ENCODE measurements around the gene GNRH2.
"Not testable (repeated sequence)": the region's sequence is repeated elsewhere in the genome, so short reads cannot be mapped to it uniquely, and the experiment has no call there.

Gene GNRH2

DNA sequence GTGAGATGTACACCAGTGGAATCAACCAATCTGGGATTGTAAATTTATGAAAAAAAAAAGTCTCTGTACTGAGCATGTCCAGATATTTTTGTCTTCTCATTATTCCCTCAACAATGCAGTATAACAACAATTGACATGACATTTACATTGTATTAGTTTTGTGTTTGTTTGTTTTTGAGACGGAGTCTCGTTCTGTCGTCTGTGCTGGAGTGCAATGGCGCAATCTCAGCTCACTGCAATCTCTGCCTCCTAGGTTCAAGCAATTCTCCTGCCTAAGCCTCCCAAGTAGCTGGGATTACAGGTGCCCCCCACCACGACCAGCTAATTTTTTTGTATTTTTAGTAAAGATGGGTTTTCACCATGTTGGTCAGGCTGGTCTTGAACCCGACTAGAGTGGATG is 31.9 kb downstream of the GNRH2 start:
- not testable (repeated sequence) for FAIRE-seq

DNA sequence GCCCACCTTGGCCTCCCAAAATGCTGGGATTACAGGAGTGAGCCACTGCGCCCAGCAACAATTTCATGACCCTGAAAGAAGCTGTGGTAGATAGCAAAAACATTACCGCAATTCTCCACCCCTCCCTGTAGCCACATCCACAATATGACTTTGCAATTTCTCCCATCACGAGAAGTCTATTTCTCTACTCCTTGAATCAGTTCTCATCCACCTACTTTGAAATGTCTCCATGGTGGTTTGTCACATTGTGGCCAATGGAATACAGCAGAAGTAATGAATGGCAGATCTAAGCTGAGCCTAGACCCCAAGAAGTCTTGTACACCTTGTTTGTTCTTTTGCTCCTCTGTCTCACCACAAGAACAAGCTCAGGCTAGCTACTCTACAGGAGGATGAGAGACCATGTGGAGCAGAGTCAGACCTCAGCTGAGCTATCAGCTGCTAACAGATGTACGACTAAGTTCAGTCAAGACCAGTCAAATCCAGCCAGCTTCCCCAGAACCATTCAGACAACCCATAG is 34.3 kb downstream of the GNRH2 start:
- FAIRE-seq, result no peak

DNA sequence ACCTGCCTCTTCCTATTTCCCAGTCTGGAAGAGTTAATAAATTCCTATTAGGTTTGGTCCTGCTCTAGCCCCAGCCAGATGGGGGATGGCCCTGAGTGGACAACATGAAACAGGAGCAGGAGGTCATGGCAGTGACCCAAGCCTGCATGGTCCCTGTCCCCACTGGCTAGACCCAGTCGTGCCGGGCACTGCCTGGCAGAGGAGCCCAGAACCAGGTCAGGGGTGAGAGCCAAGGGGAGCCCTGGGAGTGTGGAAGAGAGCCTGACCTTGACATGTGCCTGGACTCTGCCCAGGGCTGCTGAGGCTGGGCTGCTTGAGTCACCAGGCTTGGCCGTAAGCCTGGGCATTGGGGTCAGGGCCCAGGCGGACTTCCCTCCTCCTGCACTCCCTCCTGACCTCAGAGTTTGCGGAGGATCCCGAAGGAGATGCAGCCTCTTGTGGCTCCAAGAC is 37.5 kb downstream of the GNRH2 start:
- no peak for FAIRE-seq

DNA sequence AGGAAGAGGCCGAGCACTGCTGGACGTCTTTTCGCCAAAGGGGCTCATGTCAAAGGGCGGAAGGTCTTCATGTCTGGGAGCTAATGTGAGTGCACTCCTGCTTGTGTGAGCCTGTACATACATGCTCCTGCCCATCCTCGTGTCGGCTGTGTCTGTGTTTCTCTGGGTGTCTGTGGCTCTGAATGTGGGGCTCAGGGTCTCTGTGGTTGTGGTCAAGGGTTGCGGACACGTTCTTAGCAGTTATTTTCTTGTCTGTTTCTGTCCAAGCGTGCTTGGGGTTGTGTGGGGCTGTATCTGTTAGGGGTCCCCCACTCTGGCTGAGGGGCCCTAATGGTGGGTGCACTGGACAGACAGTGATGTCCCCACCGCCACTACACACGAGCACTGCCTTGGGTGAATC is 38.2 kb downstream of the GNRH2 start:
- FAIRE-seq, result no peak

DNA sequence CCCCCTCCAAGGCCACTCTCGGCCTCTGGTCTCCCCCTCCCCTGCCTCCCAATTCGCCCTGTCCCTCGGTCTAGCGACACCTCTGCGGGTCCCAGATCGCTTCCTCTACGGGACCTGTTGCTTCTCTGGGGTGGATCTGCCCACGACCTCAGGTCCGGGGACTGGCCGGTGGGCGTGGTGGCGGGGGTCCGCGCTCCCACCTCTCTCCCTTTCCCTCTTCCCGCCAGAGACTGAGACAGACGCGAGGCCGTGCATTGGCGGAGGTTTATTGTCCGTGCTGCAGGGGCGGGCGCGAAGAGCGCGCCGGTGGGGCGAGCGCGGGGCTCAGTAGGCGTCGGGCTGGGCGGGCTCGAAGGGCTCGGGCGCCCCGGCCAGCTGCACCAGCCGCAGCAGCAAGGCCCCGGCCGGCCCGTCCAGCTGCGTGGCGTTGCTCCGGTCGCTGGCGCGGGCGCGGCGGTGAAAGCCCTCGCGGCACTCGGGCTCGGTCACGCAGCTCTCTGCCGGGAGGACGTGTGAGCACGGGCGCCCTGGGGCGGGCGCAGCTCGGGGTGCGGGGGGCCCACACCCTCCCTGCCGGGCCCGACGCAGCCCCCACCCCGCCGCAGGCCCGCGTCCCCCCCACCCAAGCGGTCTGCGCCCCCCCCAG is 39.0 kb downstream of the GNRH2 start:
- FAIRE-seq, result no peak

DNA sequence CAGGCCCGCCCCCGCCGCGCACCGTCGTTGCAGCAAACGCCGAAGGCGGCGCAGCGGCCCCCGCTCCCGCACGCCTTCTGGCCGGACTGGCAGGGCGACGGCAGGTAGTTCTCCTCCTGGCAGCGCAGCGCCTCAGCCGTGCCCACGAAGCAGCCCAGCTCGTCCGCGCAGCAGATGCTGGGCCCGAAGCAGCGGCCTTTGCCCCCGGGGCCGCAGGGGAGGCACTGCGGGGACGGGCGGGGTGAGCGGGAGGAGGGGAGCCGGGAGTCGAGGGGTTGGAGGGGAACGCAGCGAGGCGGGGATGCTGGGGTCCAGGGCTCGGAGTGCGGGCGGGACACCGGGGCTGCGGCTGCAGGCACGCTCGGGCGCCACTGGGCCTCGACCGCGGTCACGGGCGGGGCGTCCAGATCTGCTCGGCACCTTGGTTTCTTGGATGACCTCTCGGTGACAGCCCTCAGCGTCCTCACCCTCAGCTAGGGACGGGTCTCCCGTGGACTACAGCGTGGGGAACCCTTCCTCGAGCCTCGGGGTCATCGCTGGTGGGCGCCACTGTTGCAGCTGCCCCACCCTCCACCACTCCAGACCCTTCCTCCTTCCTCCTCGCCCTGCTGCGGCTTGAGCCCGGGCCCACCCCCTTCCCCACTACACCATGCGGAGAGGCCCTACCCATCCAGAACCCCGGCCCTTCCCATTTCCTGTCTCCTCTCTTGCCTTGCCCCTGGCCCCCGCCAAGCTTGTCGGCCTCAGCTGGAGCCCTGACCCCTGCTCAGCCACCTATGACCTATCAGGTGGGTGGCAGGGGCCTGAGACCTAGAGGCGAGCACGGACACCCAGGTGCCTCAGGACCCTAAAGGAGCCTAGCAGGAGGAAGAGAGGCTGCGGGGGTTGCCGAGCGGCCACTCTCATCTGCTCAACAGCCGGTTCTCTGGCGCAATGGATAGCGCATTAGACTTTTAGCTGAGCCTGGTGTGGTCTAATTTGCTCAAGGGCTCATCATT is 39.8 kb downstream of the GNRH2 start:
- FAIRE-seq, result no peak

DNA sequence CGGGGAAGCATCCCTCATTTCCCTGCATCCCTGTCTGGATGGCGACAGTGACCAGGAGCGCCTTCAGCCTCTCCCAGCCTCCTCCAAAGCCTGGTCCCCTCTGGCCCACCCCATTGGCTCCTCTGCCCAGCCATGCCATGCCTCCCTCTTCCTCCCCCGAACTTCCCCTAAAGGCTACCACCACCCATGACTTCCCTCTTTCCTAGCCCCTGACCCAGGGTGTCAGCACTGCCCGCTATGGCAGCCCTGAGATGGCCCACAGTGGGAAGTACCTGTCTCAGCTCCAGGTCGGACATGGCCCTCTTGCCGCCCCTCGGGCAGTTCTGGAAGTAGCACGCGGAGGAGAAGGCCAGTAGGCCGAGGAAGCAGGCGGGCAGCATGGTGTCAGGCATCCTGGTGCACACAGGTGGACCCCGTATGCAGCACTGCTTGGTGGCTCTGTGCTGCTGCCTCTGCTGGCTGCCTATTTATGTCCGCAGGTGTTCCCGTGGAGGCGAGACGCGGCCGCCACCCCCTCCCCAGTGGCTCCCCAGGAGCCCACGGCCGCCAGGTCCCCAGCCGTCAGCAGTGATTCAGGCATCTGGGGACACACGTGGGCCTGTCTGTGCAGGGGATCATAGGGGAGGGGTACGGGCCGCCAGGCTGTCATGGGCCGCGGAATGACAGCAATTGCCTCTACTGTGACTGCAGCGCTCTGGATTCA is 41.0 kb downstream of the GNRH2 start, which contains the start of gene AVP:
Gene AVP, minus strand, starts transcription at position 442 of the 703 bp plus-strand sequence. Its CDS starts 50 bp downstream, at position 392.
- no peak for FAIRE-seq

DNA sequence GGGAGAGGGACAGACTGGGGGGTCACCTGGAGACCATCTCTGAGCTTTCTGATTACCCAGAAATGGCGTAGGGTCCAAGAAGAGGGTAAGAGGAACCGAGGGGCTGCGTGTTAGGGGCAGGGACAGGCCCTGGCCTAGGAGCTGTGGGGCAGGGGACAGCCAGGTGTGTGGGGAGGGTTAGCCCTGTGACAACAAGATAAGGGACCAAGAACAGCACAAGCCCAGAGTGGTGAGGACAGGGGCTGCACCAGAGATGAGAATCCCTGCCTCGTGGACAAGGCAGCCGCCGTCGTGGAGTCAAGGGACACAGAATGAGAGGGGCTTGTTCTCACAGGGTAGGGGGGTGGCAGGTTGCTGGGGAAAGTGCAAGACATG is 41.6 kb downstream of the GNRH2 start:
- FAIRE-seq, result no peak

DNA sequence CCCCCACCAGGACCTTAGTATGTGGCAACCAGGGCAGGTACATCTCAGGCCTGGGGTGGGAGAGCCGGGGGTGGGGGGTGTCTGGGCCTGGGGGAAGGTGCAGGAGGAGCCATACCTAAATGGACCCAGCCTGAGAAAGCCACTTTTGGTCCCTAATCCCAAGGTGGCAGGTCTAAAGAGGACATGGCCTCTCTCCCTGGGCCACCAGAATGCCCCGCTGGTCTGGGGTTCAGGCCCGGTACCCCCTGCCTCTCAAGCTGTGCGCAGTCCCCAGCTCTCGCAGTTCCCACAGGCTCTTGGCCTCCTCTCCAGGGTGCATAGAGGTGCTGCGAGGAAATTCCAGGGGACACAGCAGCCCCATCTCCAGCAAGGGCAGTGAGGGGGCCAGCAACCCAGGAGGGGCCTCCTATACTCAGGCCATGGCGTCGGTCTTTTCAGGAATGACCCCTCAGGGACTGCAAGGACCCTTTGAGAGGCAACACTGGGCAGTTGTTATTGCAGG is 42.2 kb downstream of the GNRH2 start:
- FAIRE-seq, result no peak

DNA sequence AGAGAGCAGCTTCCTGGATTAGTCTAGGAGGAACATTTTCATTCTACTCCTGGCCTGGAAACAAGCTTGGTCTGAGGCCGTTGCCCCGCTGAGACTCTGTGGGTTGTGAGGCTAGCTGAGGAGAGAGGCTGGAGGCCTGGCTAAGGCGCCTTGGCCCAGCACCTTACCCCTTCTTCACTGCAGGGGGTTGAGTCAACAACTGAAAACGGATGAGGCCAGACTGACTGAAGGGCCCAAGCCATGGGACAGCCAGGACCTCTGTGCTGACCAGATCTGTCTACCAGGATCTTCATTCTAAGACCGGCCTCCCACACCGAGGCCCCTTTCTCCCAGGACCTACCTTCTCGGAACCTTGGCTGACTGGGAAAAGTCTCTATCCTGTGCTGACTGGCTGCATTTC is 44.6 kb downstream of the GNRH2 start:
- no peak for FAIRE-seq

DNA sequence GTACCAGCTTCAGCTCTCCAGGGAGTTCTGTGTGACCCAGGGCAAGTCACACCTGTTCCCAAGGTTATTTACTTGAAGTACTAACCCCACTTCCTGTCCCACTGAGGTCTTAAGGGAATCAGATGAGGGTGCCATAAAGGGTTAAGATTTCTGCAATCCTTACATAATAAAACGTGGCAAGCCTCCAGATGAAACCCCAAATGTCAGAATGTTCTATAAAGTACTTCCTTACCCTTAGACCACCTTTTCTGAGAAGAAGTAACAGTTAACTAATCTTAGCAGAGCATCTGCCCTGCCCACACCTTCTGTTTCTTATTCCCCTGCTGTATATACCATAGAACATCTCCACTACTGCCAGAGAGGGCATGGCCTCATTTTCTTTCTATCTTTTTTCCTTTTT is 47.1 kb downstream of the GNRH2 start:
- no peak for FAIRE-seq

DNA sequence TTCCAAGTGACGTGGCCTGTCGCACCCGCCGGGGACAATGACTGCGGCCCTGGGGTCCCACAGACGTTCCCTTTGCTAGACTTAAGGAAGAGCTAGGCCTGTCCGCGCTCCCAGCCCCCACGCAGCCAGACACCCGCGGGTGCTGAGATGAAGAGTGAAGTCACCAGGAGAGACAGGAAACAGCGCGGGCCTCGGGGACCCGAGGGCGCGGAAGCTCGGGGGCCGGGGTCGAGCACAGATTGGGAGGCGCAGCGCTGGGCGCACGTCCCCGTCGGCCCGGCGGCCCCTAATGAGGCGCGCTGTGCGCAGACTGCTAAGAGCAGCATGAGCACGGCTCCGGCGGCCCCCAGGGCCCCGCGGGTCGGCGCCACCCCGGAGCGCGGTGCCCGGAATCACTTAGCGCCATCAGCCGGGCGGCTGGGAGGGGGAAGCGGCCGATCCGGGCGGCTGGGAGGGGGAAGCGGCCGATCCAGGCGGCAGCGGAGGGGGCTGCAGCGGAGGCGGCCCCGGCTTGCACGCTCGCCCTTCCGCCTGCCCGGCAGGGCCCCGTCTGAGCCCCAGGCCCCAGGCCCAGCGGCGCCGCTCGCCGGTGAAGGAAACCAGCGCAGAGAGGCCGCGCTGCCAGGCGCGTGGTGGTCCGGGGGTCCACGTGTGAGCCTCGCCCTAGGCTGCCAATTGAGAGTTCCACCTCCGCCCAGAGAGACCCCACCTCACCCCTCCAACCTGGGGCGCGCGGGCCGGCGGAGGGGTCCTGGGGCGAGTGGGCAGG is 49.4 kb downstream of the GNRH2 start:
- FAIRE-seq, result no peak

DNA sequence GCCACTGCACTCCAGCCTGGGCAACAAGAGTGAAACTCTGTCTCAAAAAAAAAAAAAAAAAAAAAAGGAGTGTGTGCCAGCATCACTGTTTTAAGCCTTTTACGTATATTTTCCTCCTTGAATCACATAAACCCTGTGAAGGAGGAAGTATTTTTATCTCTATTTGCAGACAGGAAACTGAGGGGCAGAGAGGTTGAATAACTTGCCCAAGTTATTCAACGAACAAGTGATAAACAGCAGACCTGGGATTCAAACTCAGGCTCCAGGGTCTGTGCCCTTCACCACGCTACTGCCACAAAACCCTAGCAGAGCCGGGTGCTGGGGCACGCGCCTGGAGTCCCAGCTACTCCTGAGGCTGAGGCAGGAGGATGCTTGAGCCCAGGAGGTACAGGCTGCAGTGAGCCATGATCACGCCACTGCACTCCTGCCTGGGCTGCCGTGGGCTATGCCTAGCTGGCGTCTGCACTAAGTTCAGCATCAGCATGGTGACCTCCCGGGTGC is 50.5 kb downstream of the GNRH2 start:
- no peak for FAIRE-seq

DNA sequence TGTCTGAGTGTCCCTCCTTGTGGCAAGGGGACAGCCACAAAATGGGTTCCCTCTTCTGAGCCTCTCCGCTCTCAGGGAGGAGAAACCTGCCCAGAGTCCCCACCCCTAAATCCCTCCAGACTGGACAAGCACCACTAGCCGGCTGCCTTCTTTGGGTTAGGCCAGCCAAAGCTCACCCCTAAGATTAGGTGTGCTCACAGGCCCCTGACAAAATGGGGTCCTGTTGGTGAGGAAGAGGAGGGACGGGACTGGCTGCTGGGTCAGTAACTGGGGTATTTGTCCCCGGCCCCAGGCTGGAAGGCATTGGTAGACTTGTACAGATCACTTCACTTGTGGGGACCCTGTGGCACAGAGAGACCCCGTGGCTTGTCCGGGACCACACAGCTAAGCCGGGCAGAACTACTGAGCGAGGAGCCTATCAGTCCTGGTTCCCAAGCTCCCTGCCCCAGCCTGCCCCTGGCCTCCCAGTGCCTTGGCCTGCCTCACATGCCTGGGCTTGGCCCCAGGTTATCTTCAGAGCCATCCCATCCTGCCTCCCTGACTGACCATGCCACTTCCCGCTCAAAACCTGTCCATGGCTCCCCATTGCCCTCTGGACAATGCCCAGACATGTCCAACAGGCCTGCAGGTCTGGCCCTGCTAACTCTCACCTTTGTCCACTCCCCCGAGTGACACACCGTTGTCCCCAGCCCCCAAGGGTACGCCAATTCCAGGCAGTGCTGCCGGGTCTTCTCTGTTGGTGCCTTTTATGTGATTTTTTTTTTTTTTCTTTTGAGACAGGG is 51.6 kb downstream of the GNRH2 start:
- FAIRE-seq, result no peak
